ENCODE results near the gene SMARCC2. TPM values are rescaled to one million over a fixed set of nuclear protein-coding genes. Genes with fewer than 3 reads are reported as not detected.
A peak's percentile ranks its signal among the peaks of the same experiment; 100 is the strongest.

SMARCC2 gene
- total and polyA plus RNA-seq, 2 of the 13 experiments (the other 11 are each of a cell fraction or from before 2014, with no cell fraction given), result 21.3 to 24.1 TPM

GRCh38 chr12:56128670-56129205 is 60.5 kb downstream of the SMARCC2 start (continued):
- no peak for TF ChIP-seq MBNL3 (CRISPR knock-in tag; conservative IDR thresholded peaks at IDR 0.05)
- no peak for TF ChIP-seq TBX2 (CRISPR knock-in tag; IDR thresholded peaks at IDR 0.05; ENCODE audit: borderline replicate concordance)
- TF ChIP-seq ZNF18 (CRISPR knock-in tag; IDR thresholded peaks at IDR 0.05; ENCODE audit: insufficient replicate concordance), result no peak
- TF ChIP-seq ZFP91 (CRISPR knock-in tag; IDR thresholded peaks at IDR 0.05; ENCODE audit: borderline replicate concordance), result 0 out of 2 replicates have a peak, but pooled peaks have one; percentile 1
- TF ChIP-seq CENPT (CRISPR knock-in tag; IDR thresholded peaks at IDR 0.05; ENCODE audit: low read depth), result no peak
- TF ChIP-seq ZSCAN12 (CRISPR knock-in tag; IDR thresholded peaks at IDR 0.05), result no peak
- no peak for TF ChIP-seq SKI (IDR thresholded peaks at IDR 0.05; ENCODE audit: partially characterized antibody)
- no peak; the same call in 1 of the 2 replicates for TF ChIP-seq SALL2 (CRISPR knock-in tag; IDR thresholded peaks at IDR 0.05)
- TF ChIP-seq TSC22D2 (CRISPR knock-in tag; IDR thresholded peaks at IDR 0.05; ENCODE audit: borderline replicate concordance), result no peak
- no peak for TF ChIP-seq ZHX2 (IDR thresholded peaks at IDR 0.05; ENCODE audit: low read depth)
- 0 out of 2 replicates have a peak, but pooled peaks have one; percentile 13 for TF ChIP-seq ZHX2 (CRISPR knock-in tag; IDR thresholded peaks at IDR 0.05; ENCODE audit: borderline replicate concordance)
- TF ChIP-seq MTERF4 (CRISPR knock-in tag; IDR thresholded peaks at IDR 0.05), result no peak
- no peak for TF ChIP-seq ZNF160 (CRISPR knock-in tag; IDR thresholded peaks at IDR 0.05)
- TF ChIP-seq SIN3B (IDR thresholded peaks at IDR 0.05; ENCODE audit: low read length), result no peak
- 0 out of 2 replicates have a peak, but pooled peaks have one; percentile 44 for TF ChIP-seq ZBTB39 (CRISPR knock-in tag; IDR thresholded peaks at IDR 0.05)
- 0 out of 2 replicates have a peak, but pooled peaks have one; percentile 40 for TF ChIP-seq ZNF558 (CRISPR knock-in tag; IDR thresholded peaks at IDR 0.05; ENCODE audit: borderline replicate concordance)
